Stimulated activated naive CD8-positive, alpha-beta T cell treated with anti-CD3 and anti-CD28 coated beads, Interleukin-15, amount 100 ng/mL, for 72 hours (primary cell): ENCODE data around the gene GLRA3.
"Not testable (repeated sequence)": the region's sequence is repeated elsewhere in the genome, so short reads cannot be mapped to it uniquely, and the experiment has no call there.

Source experiments
- ATAC-seq: fragments of 150-1000 bp; cut with Tn5 transposase; 2 replicates; pipeline ENCODE4 v1.10.0; 2021; ENCODE audit warnings: mild to moderate bottlenecking, moderate library complexity
- DNase-seq, 2 donors: peaks; one replicate each; pipeline ENCODE4 v3.0.0; 2021 to 2022
- H3K27ac Mint-ChIP-seq, 2 donors: one replicate each; pipeline ENCODE4 v1.8.0; 2022; ENCODE audit warnings: mild to moderate bottlenecking in 2 of 2, mixed read lengths in 2 of 2, moderate library complexity in 2 of 2
- H3K27me3 Mint-ChIP-seq: one replicate; pipeline ENCODE4 v1.8.0; 2022; ENCODE audit warnings: mixed read lengths
- H3K4me1 Mint-ChIP-seq: one replicate; pipeline ENCODE4 v1.8.0; 2022; ENCODE audit warnings: mild to moderate bottlenecking, mixed read lengths
- H3K4me3 Mint-ChIP-seq, 2 donors: one replicate each; pipeline ENCODE4 v1.8.0; 2022; ENCODE audit warnings: mild to moderate bottlenecking in 2 of 2, mixed read lengths in 2 of 2, moderate library complexity in 1 of 2
- H3K9me3 Mint-ChIP-seq, 2 donors: one replicate each; pipeline ENCODE4 v1.8.0; 2022; ENCODE audit warnings: mixed read lengths in 2 of 2

Gene GLRA3

GRCh38 chr4:174708381-174708780 is 120.7 kb downstream of the GLRA3 start:
- Mint-ChIP-seq H3K27me3 (peaks cover 25% of the 10 kb centered on the region), H3K27ac (no peak overlapping the region), H3K9me3 (no peaks in the 10 kb centered on the region), H3K4me1 (peaks cover 4% of the 10 kb centered on the region), H3K4me3 (no peak overlapping the region)
- DNase-seq (no peak), ATAC-seq (no peak)

GRCh38 chr4:174707902-174708301 is 121.1 kb downstream of the GLRA3 start:
- H3K9me3 Mint-ChIP-seq = no peaks in the 10 kb centered on the region
- peaks cover 22% of the 10 kb centered on the region for H3K27me3 Mint-ChIP-seq
- no peak for DNase-seq
- ATAC-seq = no peak
- H3K4me3 Mint-ChIP-seq = no peak overlapping the region
- peaks cover 4% of the 10 kb centered on the region for H3K4me1 Mint-ChIP-seq
- H3K27ac Mint-ChIP-seq = no peak overlapping the region

GRCh38 chr4:174707051-174707676 is 121.9 kb downstream of the GLRA3 start:
- Mint-ChIP-seq H3K27ac (no peak overlapping the region), H3K27me3 (peaks cover 22% of the 10 kb centered on the region), H3K9me3 (no peaks in the 10 kb centered on the region), H3K4me1 (peaks cover 4% of the 10 kb centered on the region), H3K4me3 (no peak overlapping the region)
- DNase-seq (peak in 1 of 2 donors; percentile 11), ATAC-seq (peak; percentile 91)

- peaks cover 4% of the 10 kb centered on the region for H3K4me1 Mint-ChIP-seq
- no peak overlapping the region for H3K4me3 Mint-ChIP-seq
- no peak for ATAC-seq
- H3K9me3 Mint-ChIP-seq = no peaks in the 10 kb centered on the region
- no peak for DNase-seq
- peaks cover 31% of the 10 kb centered on the region for H3K27me3 Mint-ChIP-seq
- H3K27ac Mint-ChIP-seq = no peak overlapping the region
Observed at GRCh38 chr4:174702979-174703478, 126.0 kb downstream of the GLRA3 start.

GRCh38 chr4:174699654-174700053 is 129.4 kb downstream of the GLRA3 start:
- Mint-ChIP-seq H3K4me3 (no peak overlapping the region), H3K27me3 (peaks cover 31% of the 10 kb centered on the region), H3K4me1 (no peaks in the 10 kb centered on the region), H3K27ac (no peak overlapping the region), H3K9me3 (no peaks in the 10 kb centered on the region)
- ATAC-seq (no peak), DNase-seq (no peak)

- Mint-ChIP-seq H3K9me3 (no peaks in the 10 kb centered on the region), H3K4me3 (no peak overlapping the region), H3K27me3 (peaks cover 30% of the 10 kb centered on the region), H3K4me1 (no peaks in the 10 kb centered on the region), H3K27ac (no peak overlapping the region)
- ATAC-seq (no peak), DNase-seq (no peak)
Observed at GRCh38 chr4:174697896-174698295, 131.2 kb downstream of the GLRA3 start.

GRCh38 chr4:174697202-174697601 is 131.8 kb downstream of the GLRA3 start:
- Mint-ChIP-seq H3K4me3 (no peak overlapping the region), H3K27ac (no peak overlapping the region), H3K9me3 (no peaks in the 10 kb centered on the region), H3K4me1 (no peaks in the 10 kb centered on the region), H3K27me3 (peaks cover 30% of the 10 kb centered on the region)
- DNase-seq = no peak
- no peak for ATAC-seq

- Mint-ChIP-seq H3K4me3 (no peak overlapping the region), H3K27ac (no peak overlapping the region)
- ATAC-seq = no peak
Observed at GRCh38 chr4:174696657-174697056, 132.4 kb downstream of the GLRA3 start.

GRCh38 chr4:174691876-174692275 is 137.2 kb downstream of the GLRA3 start:
- H3K27ac Mint-ChIP-seq, DNase-seq, ATAC-seq, H3K4me3 Mint-ChIP-seq, H3K4me1 Mint-ChIP-seq: not testable (repeated sequence)
- H3K9me3 Mint-ChIP-seq = peaks cover 5 to 12% of the 10 kb centered on the region in 2 donors
- H3K27me3 Mint-ChIP-seq = peaks cover 21% of the 10 kb centered on the region

More at GRCh38 chr4:174696657-174697056, 132.4 kb downstream of the GLRA3 start:
- Mint-ChIP-seq H3K27me3 (peaks cover 28% of the 10 kb centered on the region), H3K9me3 (no peaks in the 10 kb centered on the region), H3K4me1 (no peaks in the 10 kb centered on the region)
- no peak for DNase-seq

GRCh38 chr4:174690665-174691064 is 138.4 kb downstream of the GLRA3 start:
- H3K27ac Mint-ChIP-seq = no peak overlapping the region

GRCh38 chr4:174689618-174690017 is 139.4 kb downstream of the GLRA3 start:
- H3K4me3 Mint-ChIP-seq = no peak overlapping the region
- no peak overlapping the region for H3K27ac Mint-ChIP-seq
- H3K27me3 Mint-ChIP-seq = peaks cover 10% of the 10 kb centered on the region
- H3K9me3 Mint-ChIP-seq = peaks cover 5 to 12% of the 10 kb centered on the region in 2 donors
- DNase-seq (no peak), ATAC-seq (no peak)
- no peaks in the 10 kb centered on the region for H3K4me1 Mint-ChIP-seq

More at GRCh38 chr4:174690665-174691064, 138.4 kb downstream of the GLRA3 start:
- peaks cover 5 to 12% of the 10 kb centered on the region in 2 donors for H3K9me3 Mint-ChIP-seq
- ATAC-seq = no peak
- H3K4me1 Mint-ChIP-seq = no peaks in the 10 kb centered on the region
- H3K4me3 Mint-ChIP-seq = no peak overlapping the region
- H3K27me3 Mint-ChIP-seq = peaks cover 21% of the 10 kb centered on the region
- DNase-seq = no peak

- DNase-seq = no peak
- H3K4me1 Mint-ChIP-seq = no peaks in the 10 kb centered on the region
- no peak for ATAC-seq
- peaks cover 5 to 12% of the 10 kb centered on the region in 2 donors for H3K9me3 Mint-ChIP-seq
- H3K4me3 Mint-ChIP-seq = no peak overlapping the region
- no peaks in the 10 kb centered on the region for H3K27me3 Mint-ChIP-seq
- no peak overlapping the region for H3K27ac Mint-ChIP-seq
Observed at GRCh38 chr4:174686826-174687225, 142.2 kb downstream of the GLRA3 start.

- Mint-ChIP-seq H3K27me3 (no peaks in the 10 kb centered on the region), H3K4me3 (no peak overlapping the region), H3K4me1 (no peaks in the 10 kb centered on the region), H3K27ac (no peak overlapping the region), H3K9me3 (no peaks in the 10 kb centered on the region)
- no peak for ATAC-seq
- DNase-seq = no peak
Observed at GRCh38 chr4:174681723-174682300, 147.2 kb downstream of the GLRA3 start.

- Mint-ChIP-seq H3K4me3 (no peak overlapping the region), H3K9me3 (no peaks in the 10 kb centered on the region), H3K27ac (no peak overlapping the region), H3K27me3 (peaks cover 23% of the 10 kb centered on the region), H3K4me1 (no peaks in the 10 kb centered on the region)
- DNase-seq (no peak), ATAC-seq (no peak)
Observed at GRCh38 chr4:174674305-174674840, 154.7 kb downstream of the GLRA3 start.

- Mint-ChIP-seq H3K27ac (no peak overlapping the region), H3K9me3 (no peaks in the 10 kb centered on the region), H3K4me3 (no peak overlapping the region), H3K4me1 (no peaks in the 10 kb centered on the region), H3K27me3 (peaks cover 23% of the 10 kb centered on the region)
- ATAC-seq (no peak), DNase-seq (no peak)
Observed at GRCh38 chr4:174673865-174674264, 155.2 kb downstream of the GLRA3 start.

- DNase-seq (no peak), ATAC-seq (no peak)
- H3K9me3 Mint-ChIP-seq = no peaks in the 10 kb centered on the region
Observed at GRCh38 chr4:174672276-174672675, 156.8 kb downstream of the GLRA3 start.

More at GRCh38 chr4:174672276-174672675, 156.8 kb downstream of the GLRA3 start:
- H3K4me1 Mint-ChIP-seq = no peaks in the 10 kb centered on the region
- peaks cover 23% of the 10 kb centered on the region for H3K27me3 Mint-ChIP-seq
- no peak overlapping the region for H3K4me3 Mint-ChIP-seq
- H3K27ac Mint-ChIP-seq = no peak overlapping the region
